Gastrocnemius medialis (tissue), 4 donors: ENCODE results near the gene OR2W3. TPM values are rescaled to one million over a fixed set of nuclear protein-coding genes. Genes with fewer than 3 reads are reported as not detected.

ENCODE experiments used
- ATAC-seq, 2 donors: fragments of 150-250 bp; one replicate each; pipeline ENCODE4 v1.9.1; 2016
- DNase-seq, 2 donors: peaks; one replicate each; pipeline ENCODE4 v3.0.0-alpha.2; 2019
- H3K27ac ChIP-seq, 4 donors: fragments of 200-600 bp; sonication (generic); 1 replicate in 1 of 4; 2 replicates in 3 of 4; pipeline ENCODE4 v1.5.1; 2016 to 2018; ENCODE audit warnings: mild to moderate bottlenecking in 2 of 4, moderate library complexity in 1 of 4
- H3K27me3 ChIP-seq, 3 donors: fragments of 200-600 bp; sonication (generic) in 2 of 3; 1 replicate in 1 of 3; 2 replicates in 2 of 3; pipeline versions ENCODE4 v1.5.1 to v1.6.0; 2016 to 2019; ENCODE audit warnings: mild to moderate bottlenecking in 1 of 3, moderate library complexity in 1 of 3
- H3K36me3 ChIP-seq, 2 donors: fragments of 200-600 bp; sonication (generic) in 1 of 2; one replicate each; pipeline ENCODE4 v1.5.1; 2017 to 2018
- H3K4me1 ChIP-seq, 2 donors: fragments of 200-600 bp; sonication (generic) in 1 of 2; one replicate each; pipeline ENCODE4 v1.5.1; 2016 to 2017; ENCODE audit warnings: mild to moderate bottlenecking in 2 of 2
- H3K4me3 ChIP-seq, 4 donors: fragments of 200-600 bp; sonication (generic) in 3 of 4; 1 replicate in 1 of 4; 2 replicates in 3 of 4; pipeline ENCODE4 v1.5.1; 2016 to 2019; ENCODE audit warnings: mild to moderate bottlenecking in 2 of 4
- H3K9me3 ChIP-seq, 3 donors: fragments of 200-600 bp; sonication (generic) in 2 of 3; 1 replicate in 1 of 3; 2 replicates in 2 of 3; pipeline ENCODE4 v1.5.1; 2016 to 2019
- POLR2A ChIP-seq, 2 donors: fragments of 450-650 bp; IDR thresholded peaks; one replicate each; pipeline ENCODE4 v1.6.1; 2017; ENCODE audit warnings: antibody characterized with exemption in 2 of 2, mild to moderate bottlenecking in 2 of 2, moderate library complexity in 2 of 2
- in situ Hi-C, 4 donors: fragments of 200-750 bp; cut with MboI; loops; one replicate each; pipeline versions ENCODE4 v1.15.0 to v1.8.0; 2017; ENCODE audit warnings: low sequenced_read_pairs in 4 of 4
- intact Hi-C: fragments of 100-400 bp; cut with DNase I; formaldehyde crosslinking; loops from one replicate; pipeline ENCODE4 v1.15.1; 2023; ENCODE audit warnings: low total_unique reads
- total RNA-seq, 4 donors: library from RNA; depleted of rRNA; stranded (reverse); fragments of >200 nt; gene quantifications; one replicate each; pipeline versions ENCODE4 v1.1.0 to v1.2.3, GENCODE V29; 2016
- TF ChIP-seq, protein P1 (sequence below), 5 experiments: fragments of 450-650 bp in 3 of 5; fragments of 200-600 bp in 2 of 5; sonication (generic) in 2 of 5; IDR thresholded peaks in 4 of 5; conservative IDR thresholded peaks in 1 of 5; 1 replicate in 4 of 5; 2 replicates in 1 of 5; pipeline ENCODE4 v1.5.1; 2016 to 2019; ENCODE audit warnings: antibody characterized with exemption in 5 of 5, mild to moderate bottlenecking in 3 of 5, moderate library complexity in 3 of 5

OR2W3 gene
- total RNA-seq, 4 donors from 2014 or later: 0.80 TPM; not detected in 3

GRCh38 chr1:247904122-247904521 is 8.7 kb downstream of the OR2W3 start:
- H3K4me3 ChIP-seq: no peak overlapping the region
- ATAC-seq (no peak), DNase-seq (no peak)
- no peaks in the 10 kb centered on the region for H3K4me1 ChIP-seq
- no peak for TF ChIP-seq POLR2A (IDR thresholded peaks at IDR 0.05)
- TF ChIP-seq, protein P1, sequence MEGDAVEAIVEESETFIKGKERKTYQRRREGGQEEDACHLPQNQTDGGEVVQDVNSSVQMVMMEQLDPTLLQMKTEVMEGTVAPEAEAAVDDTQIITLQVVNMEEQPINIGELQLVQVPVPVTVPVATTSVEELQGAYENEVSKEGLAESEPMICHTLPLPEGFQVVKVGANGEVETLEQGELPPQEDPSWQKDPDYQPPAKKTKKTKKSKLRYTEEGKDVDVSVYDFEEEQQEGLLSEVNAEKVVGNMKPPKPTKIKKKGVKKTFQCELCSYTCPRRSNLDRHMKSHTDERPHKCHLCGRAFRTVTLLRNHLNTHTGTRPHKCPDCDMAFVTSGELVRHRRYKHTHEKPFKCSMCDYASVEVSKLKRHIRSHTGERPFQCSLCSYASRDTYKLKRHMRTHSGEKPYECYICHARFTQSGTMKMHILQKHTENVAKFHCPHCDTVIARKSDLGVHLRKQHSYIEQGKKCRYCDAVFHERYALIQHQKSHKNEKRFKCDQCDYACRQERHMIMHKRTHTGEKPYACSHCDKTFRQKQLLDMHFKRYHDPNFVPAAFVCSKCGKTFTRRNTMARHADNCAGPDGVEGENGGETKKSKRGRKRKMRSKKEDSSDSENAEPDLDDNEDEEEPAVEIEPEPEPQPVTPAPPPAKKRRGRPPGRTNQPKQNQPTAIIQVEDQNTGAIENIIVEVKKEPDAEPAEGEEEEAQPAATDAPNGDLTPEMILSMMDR (IDR thresholded peaks at IDR 0.05 in 4 of 5, conservative IDR thresholded peaks at IDR 0.05 in 1 of 5): no peak
- no peaks in the 10 kb centered on the region for H3K36me3 ChIP-seq
- no peaks in the 10 kb centered on the region for H3K27me3 ChIP-seq
- H3K27ac ChIP-seq: no peak overlapping the region
- H3K9me3 ChIP-seq: no peaks in the 10 kb centered on the region
- in situ Hi-C loops: no loop called here
- intact Hi-C loops: no loop called here

- no peaks in the 10 kb centered on the region for H3K9me3 ChIP-seq
- DNase-seq (no peak), ATAC-seq (no peak)
- no peaks in the 10 kb centered on the region for H3K36me3 ChIP-seq
- TF ChIP-seq, protein P1 (IDR thresholded peaks at IDR 0.05 in 4 of 5, conservative IDR thresholded peaks at IDR 0.05 in 1 of 5): no peak
- TF ChIP-seq POLR2A (IDR thresholded peaks at IDR 0.05): no peak
- intact Hi-C loops: no loop called here
- H3K27me3 ChIP-seq: no peaks in the 10 kb centered on the region
- H3K27ac ChIP-seq: no peak overlapping the region
- in situ Hi-C loops: no loop called here
- no peaks in the 10 kb centered on the region for H3K4me1 ChIP-seq
- no peak overlapping the region for H3K4me3 ChIP-seq
Measured at GRCh38 chr1:247905181-247905580, 9.8 kb downstream of the OR2W3 start.

- in situ Hi-C loops (no loop called here), intact Hi-C loops (no loop called here)
- Histone ChIP-seq H3K4me1 (no peaks in the 10 kb centered on the region), H3K27me3 (no peaks in the 10 kb centered on the region), H3K4me3 (peak overlapping the region in 2 of 4 donors; percentile 8 to 12), H3K9me3 (no peaks in the 10 kb centered on the region), H3K36me3 (no peaks in the 10 kb centered on the region), H3K27ac (no peak overlapping the region)
- no peak for ATAC-seq
- DNase-seq: no peak
- TF ChIP-seq, protein P1 (IDR thresholded peaks at IDR 0.05 in 4 of 5, conservative IDR thresholded peaks at IDR 0.05 in 1 of 5): no peak
- TF ChIP-seq POLR2A (IDR thresholded peaks at IDR 0.05): no peak
Measured at GRCh38 chr1:247905910-247906503, 10.6 kb downstream of the OR2W3 start.

GRCh38 chr1:247906504-247907047 is 11.2 kb downstream of the OR2W3 start:
- in situ Hi-C loops: no loop called here
- no peak for DNase-seq
- H3K36me3 ChIP-seq: no peaks in the 10 kb centered on the region
- H3K27me3 ChIP-seq: no peaks in the 10 kb centered on the region
- no peak for TF ChIP-seq POLR2A (IDR thresholded peaks at IDR 0.05)
- TF ChIP-seq, protein P1 (IDR thresholded peaks at IDR 0.05 in 4 of 5, conservative IDR thresholded peaks at IDR 0.05 in 1 of 5): no peak
- H3K4me1 ChIP-seq: no peaks in the 10 kb centered on the region
- intact Hi-C loops: no loop called here
- peak overlapping the region; percentile 8 to 20 (median 14) for H3K4me3 ChIP-seq
- H3K27ac ChIP-seq: no peak overlapping the region
- no peaks in the 10 kb centered on the region for H3K9me3 ChIP-seq
- no peak for ATAC-seq
